IMR-90 (cell line): ENCODE measurements around the gene ACSS3.
"Not testable (repeated sequence)": the region's sequence is repeated elsewhere in the genome, so short reads cannot be mapped to it uniquely, and the experiment has no call there.

Experiments
- BHLHE40 ChIP-seq: fragments of 150-350 bp; IDR thresholded peaks from 2 replicates; pipeline ENCODE4 v1.6.1; 2016; ENCODE audit warnings: mild to moderate bottlenecking, low read depth, low read length
- TF ChIP-seq, protein P1 (sequence below): conservative IDR thresholded peaks from 2 replicates; pipeline ENCODE4 v1.5.1; 2012; ENCODE audit warnings: mild to moderate bottlenecking, low read depth, low read length, improper control_type of control experiment
- TF ChIP-seq, protein P2 (sequence below): fragments of 150-350 bp; IDR thresholded peaks from 2 replicates; pipeline ENCODE4 v1.6.1; 2017; ENCODE audit warnings: mild to moderate bottlenecking, antibody characterized with exemption, low read length, low read depth

DNA sequence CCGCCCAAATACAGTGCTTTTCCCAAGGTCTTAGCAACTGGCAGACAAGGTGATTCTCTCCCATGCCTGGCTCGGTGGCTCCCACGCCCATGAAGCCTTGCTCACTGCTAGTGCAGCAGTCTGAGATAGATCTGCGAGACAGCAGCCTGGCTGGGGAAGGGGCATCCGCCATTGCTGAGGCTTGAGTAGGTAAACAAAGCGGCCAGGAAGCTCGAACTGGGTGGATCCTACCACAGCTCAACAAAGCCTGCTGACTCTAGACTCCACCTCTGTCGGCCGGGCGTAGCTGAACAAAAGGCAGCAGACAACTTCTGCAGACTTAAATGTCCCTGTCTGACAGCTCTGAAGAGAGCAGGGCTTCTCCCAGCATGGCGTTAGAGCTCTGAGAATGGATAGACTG, 12.9 kb upstream of the ACSS3 start:
- TF ChIP-seq BHLHE40: not testable (repeated sequence)
- TF ChIP-seq, protein P1, sequence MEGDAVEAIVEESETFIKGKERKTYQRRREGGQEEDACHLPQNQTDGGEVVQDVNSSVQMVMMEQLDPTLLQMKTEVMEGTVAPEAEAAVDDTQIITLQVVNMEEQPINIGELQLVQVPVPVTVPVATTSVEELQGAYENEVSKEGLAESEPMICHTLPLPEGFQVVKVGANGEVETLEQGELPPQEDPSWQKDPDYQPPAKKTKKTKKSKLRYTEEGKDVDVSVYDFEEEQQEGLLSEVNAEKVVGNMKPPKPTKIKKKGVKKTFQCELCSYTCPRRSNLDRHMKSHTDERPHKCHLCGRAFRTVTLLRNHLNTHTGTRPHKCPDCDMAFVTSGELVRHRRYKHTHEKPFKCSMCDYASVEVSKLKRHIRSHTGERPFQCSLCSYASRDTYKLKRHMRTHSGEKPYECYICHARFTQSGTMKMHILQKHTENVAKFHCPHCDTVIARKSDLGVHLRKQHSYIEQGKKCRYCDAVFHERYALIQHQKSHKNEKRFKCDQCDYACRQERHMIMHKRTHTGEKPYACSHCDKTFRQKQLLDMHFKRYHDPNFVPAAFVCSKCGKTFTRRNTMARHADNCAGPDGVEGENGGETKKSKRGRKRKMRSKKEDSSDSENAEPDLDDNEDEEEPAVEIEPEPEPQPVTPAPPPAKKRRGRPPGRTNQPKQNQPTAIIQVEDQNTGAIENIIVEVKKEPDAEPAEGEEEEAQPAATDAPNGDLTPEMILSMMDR: not testable (repeated sequence)
- TF ChIP-seq, protein P2, sequence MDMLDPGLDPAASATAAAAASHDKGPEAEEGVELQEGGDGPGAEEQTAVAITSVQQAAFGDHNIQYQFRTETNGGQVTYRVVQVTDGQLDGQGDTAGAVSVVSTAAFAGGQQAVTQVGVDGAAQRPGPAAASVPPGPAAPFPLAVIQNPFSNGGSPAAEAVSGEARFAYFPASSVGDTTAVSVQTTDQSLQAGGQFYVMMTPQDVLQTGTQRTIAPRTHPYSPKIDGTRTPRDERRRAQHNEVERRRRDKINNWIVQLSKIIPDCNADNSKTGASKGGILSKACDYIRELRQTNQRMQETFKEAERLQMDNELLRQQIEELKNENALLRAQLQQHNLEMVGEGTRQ: not testable (repeated sequence)
